IMR-90 (cell line): Measurements from ENCODE around the gene APCDD1L. TPM values are rescaled to one million over a fixed set of nuclear protein-coding genes. Genes with fewer than 3 reads are reported as not detected.

Experiments used
- ATAC-seq: fragments of 200-7000 bp; cut with Tn5 transposase; 2 replicates; pipeline ENCODE4 v1.9.1; 2020; ENCODE audit warnings: low read depth, mild to moderate bottlenecking, moderate library complexity
- BruUV-seq: library from RNA; stranded (reverse); fragments of 400-500 nt; replicated peaks from 2 replicates; lab custom pipeline; 2021; lab: Mats Ljungman, UMichigan
- CTCF ChIA-PET: fragments of 300-600 bp; formaldehyde crosslinking; extraction: SDS; loops from one replicate; lab custom pipeline; 2021; ENCODE audit warnings: antibody characterized with exemption; lab: Yijun Ruan, JAX
- POLR2A ChIA-PET: fragments of 300-600 bp; sonication (Branson Sonifier 250); formaldehyde crosslinking; loops from one replicate; lab custom pipeline; 2022; ENCODE audit warnings: antibody characterized with exemption; ENCODE audit not compliant: unreplicated experiment; lab: Charles Lee
- DNase-seq: peaks from one replicate; pipeline ENCODE4 v3.0.0; 2013
- H2AFZ ChIP-seq: replicated peaks from 2 replicates; pipeline ENCODE3; 2013; ENCODE audit warnings: low read length, mild to moderate bottlenecking; ENCODE audit not compliant: poor library complexity
- H2AK5ac ChIP-seq: 2 replicates; pipeline ENCODE4 v1.6.1; 2013; ENCODE audit warnings: low read depth, low read length, inconsistent platforms
- H2AK9ac ChIP-seq: replicated peaks from 2 replicates; pipeline ENCODE3; 2013; ENCODE audit warnings: mild to moderate bottlenecking, low read depth, low read length, moderate library complexity; ENCODE audit not compliant: poor library complexity
- H2BK120ac ChIP-seq: 2 replicates; pipeline ENCODE4 v1.6.1; 2013; ENCODE audit warnings: low read depth, low read length, inconsistent platforms
- H2BK15ac ChIP-seq: 3 replicates; pipeline ENCODE4 v1.6.1; 2013; ENCODE audit warnings: low read depth, low read length, inconsistent platforms
- H2BK20ac ChIP-seq: 2 replicates; pipeline ENCODE4 v1.6.1; 2013; ENCODE audit warnings: low read depth, mild to moderate bottlenecking, inconsistent platforms, low read length, moderate library complexity
- H2BK5ac ChIP-seq: 2 replicates; pipeline ENCODE4 v1.6.1; 2013; ENCODE audit warnings: mild to moderate bottlenecking, low read depth, low read length, inconsistent platforms; ENCODE audit not compliant: poor library complexity, severe bottlenecking
- H3K14ac ChIP-seq: replicated peaks from 2 replicates; pipeline ENCODE4 v1.6.1; 2013; ENCODE audit warnings: low read depth, low read length, inconsistent platforms
- H3K18ac ChIP-seq: 2 replicates; pipeline ENCODE4 v1.6.1; 2013; ENCODE audit warnings: low read depth, low read length, control low read depth
- H3K23ac ChIP-seq: 2 replicates; pipeline ENCODE4 v1.6.1; 2013; ENCODE audit warnings: low read depth, low read length, inconsistent platforms
- H3K27ac ChIP-seq: 2 replicates; pipeline ENCODE4 v1.5.1; 2013; ENCODE audit warnings: mild to moderate bottlenecking, control low read depth, low read length; ENCODE audit not compliant: insufficient read depth
- H3K27me3 ChIP-seq: 2 replicates; pipeline ENCODE4 v1.6.1; 2013; ENCODE audit warnings: low read length; ENCODE audit not compliant: control insufficient read depth, insufficient read depth
- H3K36me3 ChIP-seq: 2 replicates; pipeline ENCODE4 v1.6.1; 2013; ENCODE audit warnings: low read length, mixed read lengths; ENCODE audit not compliant: control insufficient read depth, insufficient read depth
- H3K4ac ChIP-seq: 2 replicates; pipeline ENCODE4 v1.6.1; 2013; ENCODE audit warnings: low read depth, low read length, inconsistent platforms
- H3K4me1 ChIP-seq: 2 replicates; pipeline ENCODE4 v1.6.1; 2013; ENCODE audit warnings: low read length, mixed read lengths; ENCODE audit not compliant: control insufficient read depth, insufficient read depth
- H3K4me2 ChIP-seq: 2 replicates; pipeline ENCODE4 v1.6.1; 2013; ENCODE audit warnings: low read depth, mild to moderate bottlenecking, control low read depth, low read length, moderate library complexity
- H3K4me3 ChIP-seq: 2 replicates; pipeline ENCODE4 v1.5.1; 2013; ENCODE audit warnings: low read depth, mild to moderate bottlenecking, control low read depth, low read length, moderate library complexity; ENCODE audit not compliant: insufficient read depth
- H3K56ac ChIP-seq: 2 replicates; pipeline ENCODE4 v1.6.1; 2013; ENCODE audit warnings: low read length, inconsistent platforms; ENCODE audit not compliant: insufficient read depth; ENCODE audit errors: extremely low read depth
- H3K79me1 ChIP-seq, 2 experiments: 2 replicates each; pipeline ENCODE4 v1.6.1; 2013; ENCODE audit warnings: low read length in 2 of 2, inconsistent platforms in 1 of 2, low read depth in 1 of 2
- H3K9ac ChIP-seq: 2 replicates; pipeline ENCODE4 v1.6.1; 2013; ENCODE audit warnings: low read depth, low read length, control low read depth
- H3K9me1 ChIP-seq: 2 replicates; pipeline ENCODE4 v1.6.1; 2013; ENCODE audit warnings: low read length, inconsistent platforms; ENCODE audit not compliant: insufficient read depth
- H3K9me3 ChIP-seq: 2 replicates; pipeline ENCODE4 v1.6.1; 2013; ENCODE audit warnings: low read length; ENCODE audit not compliant: control insufficient read depth, insufficient read depth
- H4K20me1 ChIP-seq: 2 replicates; pipeline ENCODE4 v1.6.1; 2013; ENCODE audit warnings: low read length, inconsistent platforms; ENCODE audit not compliant: insufficient read depth
- H4K5ac ChIP-seq: 2 replicates; pipeline ENCODE4 v1.6.1; 2013; ENCODE audit warnings: mild to moderate bottlenecking, low read depth, low read length, control low read depth
- H4K8ac ChIP-seq, 2 experiments: 2 replicates each; pipeline ENCODE4 v1.6.1; 2013; ENCODE audit warnings: low read depth in 2 of 2, low read length in 2 of 2, control low read depth in 1 of 2, inconsistent platforms in 1 of 2
- H4K91ac ChIP-seq: 2 replicates; pipeline ENCODE4 v1.6.1; 2013; ENCODE audit warnings: low read depth, low read length, inconsistent platforms; ENCODE audit not compliant: insufficient read depth
- CHD1 ChIP-seq: IDR thresholded peaks from 2 replicates; pipeline ENCODE4 v1.6.1; 2012; ENCODE audit warnings: low read depth, low read length, improper control_type of control experiment
- FOS ChIP-seq: fragments of 150-350 bp; IDR thresholded peaks from 2 replicates; pipeline ENCODE4 v1.6.1; 2016; ENCODE audit warnings: low read depth, low read length
- MXI1 ChIP-seq: IDR thresholded peaks from 2 replicates; pipeline ENCODE4 v1.6.1; 2012; ENCODE audit warnings: low read depth, mild to moderate bottlenecking, low read length, moderate library complexity, borderline replicate concordance
- NFE2L2 ChIP-seq: fragments of 150-350 bp; IDR thresholded peaks from 2 replicates; pipeline ENCODE4 v1.6.1; 2016; ENCODE audit warnings: low read depth, mild to moderate bottlenecking, low read length
- RAD21 ChIP-seq: IDR thresholded peaks from 2 replicates; pipeline ENCODE4 v1.6.1; 2012; ENCODE audit warnings: low read length, improper control_type of control experiment
- RCOR1 ChIP-seq: IDR thresholded peaks from 2 replicates; pipeline ENCODE4 v1.6.1; 2012; ENCODE audit warnings: mild to moderate bottlenecking, low read length, improper control_type of control experiment; ENCODE audit not compliant: insufficient replicate concordance
- WGBS, 2 experiments: methylation state at CpG; one replicate each; pipeline versions ENCODE4 v1.1.5 to v1.1.7; 2013; ENCODE audit warnings: missing lambda C conversion rate in 2 of 2; ENCODE audit not compliant: insufficient read length in 1 of 2; ENCODE audit errors: extremely low coverage in 2 of 2; 5-methylcytosine and 5-hydroxymethylcytosine counted together
- dilution Hi-C: fragments of 300-500 bp; cut with HindIII; formaldehyde crosslinking; loops from one replicate; pipeline ENCODE4 v1.14.3; 2018; ENCODE audit warnings: low sequenced_read_pairs; ENCODE audit not compliant: unreplicated experiment
- in situ Hi-C: fragments of 300-500 bp; cut with MboI; formaldehyde crosslinking; loops from 3 replicates; pipeline ENCODE4 v1.14.3; 2019; ENCODE audit warnings: low sequenced_read_pairs, inconsistent platforms, mixed read lengths
- intact Hi-C: fragments of 100-400 bp; cut with micrococcal nuclease; formaldehyde crosslinking; loops from 2 replicates; pipeline ENCODE4 v1.10.0; 2022
- polyA plus RNA-seq, 3 experiments: library from polyadenylated mRNA; depleted of rRNA; stranded (reverse); fragments of >200 nt; gene quantifications; 2 replicates each; pipeline ENCODE4 v1.2.3, GENCODE V29; 2012; ENCODE audit warnings: low replicate concordance in 1 of 3
- total RNA-seq: library from RNA; depleted of rRNA; stranded (reverse); fragments of >200 nt; gene quantifications from 2 replicates; pipeline ENCODE4 v1.2.3, GENCODE V29; 2012
- TF ChIP-seq, protein P1 (sequence below): conservative IDR thresholded peaks from 2 replicates; pipeline ENCODE4 v1.5.1; 2012; ENCODE audit warnings: mild to moderate bottlenecking, low read depth, low read length, improper control_type of control experiment
- TF ChIP-seq, protein P2 (sequence below): fragments of 150-350 bp; IDR thresholded peaks from 2 replicates; pipeline ENCODE4 v1.6.1; 2016; ENCODE audit warnings: low read depth, mild to moderate bottlenecking, low read length, moderate library complexity, borderline replicate concordance

Gene APCDD1L
- total and polyA plus RNA-seq, 2 of the 4 experiments (the other 2 are of a cell fraction) = 2.5 to 18.3 TPM

DNA sequence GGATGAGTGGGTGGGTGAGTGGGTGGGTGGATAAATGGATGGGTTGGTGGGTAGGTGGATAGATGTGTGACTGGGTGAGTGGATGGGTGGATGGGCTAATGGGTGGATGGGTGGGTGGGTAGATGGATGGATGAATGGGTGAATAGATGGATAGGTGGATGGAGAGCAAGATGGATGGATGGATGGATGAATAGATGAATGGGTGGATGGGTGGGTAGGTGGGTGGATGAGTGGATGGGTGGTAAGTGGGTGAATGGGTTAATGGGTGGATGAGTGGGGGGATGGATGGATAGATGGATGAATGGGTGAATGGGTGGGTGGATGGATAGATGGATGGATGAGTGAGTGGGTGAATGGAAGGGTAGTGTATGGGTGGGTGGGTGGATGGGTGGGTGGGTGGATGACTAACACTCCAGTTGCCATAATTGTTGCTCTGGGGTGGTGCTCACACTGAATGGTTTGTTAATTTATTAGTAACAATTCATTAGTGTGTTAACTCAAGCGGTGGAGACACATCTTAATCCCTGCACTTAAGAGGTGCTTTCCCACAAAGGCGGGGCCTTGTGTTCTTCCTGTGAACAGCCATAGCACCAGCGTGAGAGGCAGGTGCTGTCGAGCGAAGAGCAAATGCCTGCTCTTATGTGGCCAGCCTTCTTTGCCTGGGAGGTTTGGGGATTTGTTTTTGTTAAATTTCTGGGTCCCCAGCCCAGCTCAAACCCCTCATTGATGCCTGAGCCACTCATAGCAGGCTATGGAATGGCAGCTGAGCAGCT, 4.9 kb upstream of the APCDD1L start:
- Histone ChIP-seq H4K5ac (no peak overlapping the region), H4K20me1 (no peaks in the 10 kb centered on the region), H3K79me1 (0 out of 4 replicates have a peak, but pooled peaks cover 0 to 4% of the 10 kb centered on the region in 2 experiments), H4K8ac (no peak overlapping the region), H3K4me2 (no peak overlapping the region), H4K91ac (no peak overlapping the region), H3K4me3 (no peak overlapping the region), H2BK5ac (no peak overlapping the region), H2BK120ac (no peak overlapping the region), H3K56ac (no peak overlapping the region), H3K4me1 (peaks cover 22% of the 10 kb centered on the region), H3K27ac (no peak overlapping the region), H3K4ac (no peak overlapping the region), H2BK15ac (no peak overlapping the region), H3K36me3 (no peaks in the 10 kb centered on the region), H2BK20ac (no peak overlapping the region), H2AK9ac (no peak overlapping the region), H3K18ac (no peak overlapping the region), H3K14ac (no peak overlapping the region), H2AFZ (no peak overlapping the region), H3K9me1 (peaks cover 7% of the 10 kb centered on the region), H3K9ac (no peak overlapping the region), H3K23ac (no peak overlapping the region), H3K27me3 (peaks cover 2% of the 10 kb centered on the region; the same call in 1 of the 2 replicates), H3K9me3 (0 out of 2 replicates have a peak, but pooled peaks cover 1% of the 10 kb centered on the region), H2AK5ac (no peak overlapping the region)
- CTCF ChIA-PET = no interaction called here
- ATAC-seq = no peak
- dilution Hi-C loops (no loop called here), in situ Hi-C loops (no loop called here), intact Hi-C loops (loop anchor here (5.0 kb wide), 1 partner anchor 283 kb away; no protein-coding TSS in a partner anchor)
- WGBS, 2 experiments = 100% methylated on average over 1 of the region's 5 CpGs; no CpG with 5 or more reads in 1 of the 2 experiments
- TF ChIP-seq RAD21 = no peak
- TF ChIP-seq MXI1 = no peak
- TF ChIP-seq FOS = no peak
- TF ChIP-seq, protein P1, sequence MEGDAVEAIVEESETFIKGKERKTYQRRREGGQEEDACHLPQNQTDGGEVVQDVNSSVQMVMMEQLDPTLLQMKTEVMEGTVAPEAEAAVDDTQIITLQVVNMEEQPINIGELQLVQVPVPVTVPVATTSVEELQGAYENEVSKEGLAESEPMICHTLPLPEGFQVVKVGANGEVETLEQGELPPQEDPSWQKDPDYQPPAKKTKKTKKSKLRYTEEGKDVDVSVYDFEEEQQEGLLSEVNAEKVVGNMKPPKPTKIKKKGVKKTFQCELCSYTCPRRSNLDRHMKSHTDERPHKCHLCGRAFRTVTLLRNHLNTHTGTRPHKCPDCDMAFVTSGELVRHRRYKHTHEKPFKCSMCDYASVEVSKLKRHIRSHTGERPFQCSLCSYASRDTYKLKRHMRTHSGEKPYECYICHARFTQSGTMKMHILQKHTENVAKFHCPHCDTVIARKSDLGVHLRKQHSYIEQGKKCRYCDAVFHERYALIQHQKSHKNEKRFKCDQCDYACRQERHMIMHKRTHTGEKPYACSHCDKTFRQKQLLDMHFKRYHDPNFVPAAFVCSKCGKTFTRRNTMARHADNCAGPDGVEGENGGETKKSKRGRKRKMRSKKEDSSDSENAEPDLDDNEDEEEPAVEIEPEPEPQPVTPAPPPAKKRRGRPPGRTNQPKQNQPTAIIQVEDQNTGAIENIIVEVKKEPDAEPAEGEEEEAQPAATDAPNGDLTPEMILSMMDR = no peak
- TF ChIP-seq CHD1 = no peak
- TF ChIP-seq RCOR1 = no peak
- TF ChIP-seq, protein P2, sequence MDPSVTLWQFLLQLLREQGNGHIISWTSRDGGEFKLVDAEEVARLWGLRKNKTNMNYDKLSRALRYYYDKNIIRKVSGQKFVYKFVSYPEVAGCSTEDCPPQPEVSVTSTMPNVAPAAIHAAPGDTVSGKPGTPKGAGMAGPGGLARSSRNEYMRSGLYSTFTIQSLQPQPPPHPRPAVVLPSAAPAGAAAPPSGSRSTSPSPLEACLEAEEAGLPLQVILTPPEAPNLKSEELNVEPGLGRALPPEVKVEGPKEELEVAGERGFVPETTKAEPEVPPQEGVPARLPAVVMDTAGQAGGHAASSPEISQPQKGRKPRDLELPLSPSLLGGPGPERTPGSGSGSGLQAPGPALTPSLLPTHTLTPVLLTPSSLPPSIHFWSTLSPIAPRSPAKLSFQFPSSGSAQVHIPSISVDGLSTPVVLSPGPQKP = no peak
- no peak for TF ChIP-seq NFE2L2
- no peak for DNase-seq
- POLR2A ChIA-PET = no interaction called here
- no TSS peak for BruUV-seq
